Activated T-helper 1 cell treated with anti-CD3 and anti-CD28 coated beads, Interleukin-12 subunit alpha, Interleukin-12 subunit beta, Interleukin-2, Interleukin-4 antibody, amounts not matched to agents 30 ng/mL and 10 ng/mL and 1 ng/mL, durations not matched to agents 14 hours and 24 hours and 36 hours (primary cell): ENCODE data around the gene BHLHE40. TPM values are rescaled to one million over a fixed set of nuclear protein-coding genes. Genes with fewer than 3 reads are reported as not detected.
A peak's percentile ranks its signal among the peaks of the same experiment; 100 is the strongest.

ENCODE experiments used
- DNase-seq: peaks from one replicate; pipeline ENCODE4 v3.0.0; 2021; ENCODE audit warnings: low spot score
- H3K27ac Mint-ChIP-seq: one replicate; pipeline ENCODE4 v1.8.0; 2021; ENCODE audit warnings: mild to moderate bottlenecking, mixed read lengths
- H3K27me3 Mint-ChIP-seq: one replicate; pipeline ENCODE4 v1.8.0; 2022; ENCODE audit warnings: mild to moderate bottlenecking, moderate library complexity, mixed read lengths; ENCODE audit not compliant: insufficient read depth
- H3K36me3 Mint-ChIP-seq: one replicate; pipeline ENCODE4 v1.8.0; 2021; ENCODE audit warnings: low read depth, mixed read lengths
- H3K4me1 Mint-ChIP-seq: one replicate; pipeline ENCODE4 v1.8.0; 2021; ENCODE audit warnings: low read depth, mixed read lengths
- H3K4me3 Mint-ChIP-seq: one replicate; pipeline ENCODE4 v1.8.0; 2021; ENCODE audit warnings: mild to moderate bottlenecking, moderate library complexity, mixed read lengths
- H3K9me3 Mint-ChIP-seq: one replicate; pipeline ENCODE4 v1.8.0; 2021; ENCODE audit warnings: mixed read lengths
- intact Hi-C: fragments of 100-400 bp; cut with micrococcal nuclease; formaldehyde crosslinking; loops from one replicate; pipeline ENCODE4 v1.15.1; 2024
- total RNA-seq: library from RNA; stranded (reverse); gene quantifications from 2 replicates; pipeline ENCODE4 v1.2.3, GENCODE V29; 2022

Gene BHLHE40
- total RNA-seq, 1 donor from 2014 or later: 449 TPM

DNA sequence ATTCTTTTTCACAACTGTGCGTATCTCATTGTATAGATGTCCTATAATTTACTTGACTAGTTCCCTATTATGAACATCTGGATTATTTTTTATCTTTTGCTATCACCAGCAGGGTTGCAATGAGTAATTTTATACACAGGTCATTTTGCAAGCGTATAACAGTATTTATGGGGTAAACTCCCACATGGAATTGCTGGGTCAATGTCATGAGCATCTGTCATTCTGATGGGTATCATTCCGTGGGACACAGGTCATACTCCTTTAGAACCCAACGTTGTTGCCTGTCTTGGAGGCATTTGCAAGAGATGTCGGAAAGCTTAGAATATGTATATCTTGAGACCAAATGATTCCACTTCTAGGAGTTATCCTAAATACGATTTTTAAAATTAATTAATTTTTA, 12.9 kb downstream of the BHLHE40 start:
- no peaks in the 10 kb centered on the region for H3K27me3 Mint-ChIP-seq
- no peak overlapping the region for H3K27ac Mint-ChIP-seq
- no peaks in the 10 kb centered on the region for H3K9me3 Mint-ChIP-seq
- no peak overlapping the region for H3K4me3 Mint-ChIP-seq
- H3K4me1 Mint-ChIP-seq: peaks cover 70% of the 10 kb centered on the region
- no peak for DNase-seq
- H3K36me3 Mint-ChIP-seq: no peaks in the 10 kb centered on the region
- intact Hi-C loops: no loop called here

GRCh38 chr3:4993276-4994143, 14.3 kb downstream of the BHLHE40 start:
- H3K27me3 Mint-ChIP-seq: no peaks in the 10 kb centered on the region
- H3K4me3 Mint-ChIP-seq: no peak overlapping the region
- no peak overlapping the region for H3K27ac Mint-ChIP-seq
- peaks cover 66% of the 10 kb centered on the region for H3K4me1 Mint-ChIP-seq
- no peaks in the 10 kb centered on the region for H3K9me3 Mint-ChIP-seq
- H3K36me3 Mint-ChIP-seq: no peaks in the 10 kb centered on the region
- intact Hi-C loops: loop anchor here (1.0 kb wide), 1 partner anchor 9 kb away; no protein-coding TSS in a partner anchor
- no peak for DNase-seq

- Mint-ChIP-seq H3K27me3 (no peaks in the 10 kb centered on the region), H3K27ac (peak overlapping the region; percentile 63), H3K9me3 (no peaks in the 10 kb centered on the region), H3K36me3 (no peaks in the 10 kb centered on the region), H3K4me1 (peaks cover 63% of the 10 kb centered on the region), H3K4me3 (no peak overlapping the region)
- intact Hi-C loops: loop anchor here (1.0 kb wide), 1 partner anchor 8 kb away; no protein-coding TSS in a partner anchor
- no peak for DNase-seq
Observed at GRCh38 chr3:4994144-4994730, 15.0 kb downstream of the BHLHE40 start.

- DNase-seq: no peak
- Mint-ChIP-seq H3K27me3 (no peaks in the 10 kb centered on the region), H3K4me3 (no peak overlapping the region), H3K4me1 (peaks cover 63% of the 10 kb centered on the region), H3K36me3 (no peaks in the 10 kb centered on the region), H3K9me3 (no peaks in the 10 kb centered on the region), H3K27ac (no peak overlapping the region)
- intact Hi-C loops: loop anchor here (1.0 kb wide), 1 partner anchor 7 kb away; no protein-coding TSS in a partner anchor
Observed at GRCh38 chr3:4994823-4995499, 15.7 kb downstream of the BHLHE40 start.

DNA sequence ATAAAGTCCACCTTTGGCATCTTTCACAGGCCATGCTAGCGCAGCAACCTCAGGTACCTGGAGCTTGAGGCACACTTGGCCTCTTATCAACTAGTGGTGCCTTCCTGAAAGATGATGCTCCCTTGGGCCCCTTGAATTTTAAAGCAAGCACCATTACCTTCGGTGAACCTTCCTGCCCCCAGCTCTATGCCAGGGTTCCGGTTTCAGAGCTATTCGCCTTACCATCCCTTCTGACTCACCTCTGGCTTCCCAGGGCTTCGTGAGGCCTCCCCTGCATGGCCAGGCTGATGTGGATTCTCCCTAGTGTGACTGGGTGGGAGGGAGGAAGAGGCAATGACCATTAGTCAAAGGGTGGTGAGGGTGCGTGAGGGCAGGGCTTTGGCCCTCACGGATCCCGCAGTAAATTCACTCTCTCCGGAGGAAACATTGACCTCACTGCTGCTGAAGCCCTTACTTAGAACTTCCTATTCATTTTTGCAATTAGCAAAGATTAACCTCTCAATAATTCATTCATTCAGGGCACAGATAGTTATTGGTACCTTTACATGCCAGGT, 16.3 kb downstream of the BHLHE40 start:
- peak overlapping the region; percentile 27 for H3K27ac Mint-ChIP-seq
- H3K36me3 Mint-ChIP-seq: no peaks in the 10 kb centered on the region
- peaks cover 63% of the 10 kb centered on the region for H3K4me1 Mint-ChIP-seq
- no peaks in the 10 kb centered on the region for H3K27me3 Mint-ChIP-seq
- H3K9me3 Mint-ChIP-seq: no peaks in the 10 kb centered on the region
- intact Hi-C loops: no loop called here
- no peak for DNase-seq
- H3K4me3 Mint-ChIP-seq: no peak overlapping the region

GRCh38 chr3:4996223-4996765, 17.1 kb downstream of the BHLHE40 start:
- no peak for DNase-seq
- intact Hi-C loops: no loop called here
- H3K4me3 Mint-ChIP-seq: no peak overlapping the region
- no peaks in the 10 kb centered on the region for H3K36me3 Mint-ChIP-seq
- peaks cover 68% of the 10 kb centered on the region for H3K4me1 Mint-ChIP-seq
- peak overlapping the region; percentile 27 for H3K27ac Mint-ChIP-seq
- no peaks in the 10 kb centered on the region for H3K9me3 Mint-ChIP-seq
- no peaks in the 10 kb centered on the region for H3K27me3 Mint-ChIP-seq

- no peak overlapping the region for H3K4me3 Mint-ChIP-seq
- no peak for DNase-seq
- no peaks in the 10 kb centered on the region for H3K27me3 Mint-ChIP-seq
- H3K9me3 Mint-ChIP-seq: no peaks in the 10 kb centered on the region
- peak overlapping the region; percentile 7 for H3K27ac Mint-ChIP-seq
- no peaks in the 10 kb centered on the region for H3K36me3 Mint-ChIP-seq
- H3K4me1 Mint-ChIP-seq: peaks cover 74% of the 10 kb centered on the region
- intact Hi-C loops: no loop called here
Observed at GRCh38 chr3:4996771-4997291, 17.6 kb downstream of the BHLHE40 start.

DNA sequence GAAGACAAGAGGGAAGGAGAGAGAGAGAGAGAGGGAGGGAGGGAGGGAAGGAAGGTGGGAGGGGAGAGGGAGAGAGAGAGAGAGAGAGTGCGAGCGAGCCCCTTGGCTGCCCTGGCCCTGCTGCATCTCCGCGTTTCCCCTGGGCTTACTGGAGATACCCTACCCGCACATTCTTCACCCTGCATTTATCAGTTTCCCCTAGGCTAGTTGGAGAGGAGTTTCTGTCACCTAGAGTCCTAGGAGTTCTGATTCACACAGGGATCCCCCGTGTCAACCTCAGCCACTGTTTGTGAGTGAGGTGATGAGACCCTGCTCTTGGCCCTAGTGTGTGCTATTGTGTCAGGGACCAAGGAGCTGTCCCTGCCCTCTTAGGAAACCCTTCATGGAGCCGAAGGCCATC, 18.7 kb downstream of the BHLHE40 start:
- intact Hi-C loops: no loop called here
- Mint-ChIP-seq H3K36me3 (no peaks in the 10 kb centered on the region), H3K27me3 (no peaks in the 10 kb centered on the region)

GRCh38 chr3:4999531-5000184, 20.4 kb downstream of the BHLHE40 start:
- Mint-ChIP-seq H3K27me3 (no peaks in the 10 kb centered on the region), H3K27ac (peak overlapping the region; percentile 25), H3K36me3 (no peaks in the 10 kb centered on the region), H3K9me3 (no peaks in the 10 kb centered on the region), H3K4me3 (no peak overlapping the region), H3K4me1 (peaks cover 70% of the 10 kb centered on the region)
- DNase-seq: no peak
- intact Hi-C loops: loop anchor here (10.0 kb wide), 2 partner anchors 575 to 615 kb away; no protein-coding TSS in a partner anchor

More for the DNA sequence above, 18.7 kb downstream of the BHLHE40 start:
- Mint-ChIP-seq H3K27ac (no peak overlapping the region), H3K4me3 (no peak overlapping the region), H3K9me3 (no peaks in the 10 kb centered on the region), H3K4me1 (peaks cover 76% of the 10 kb centered on the region)
- DNase-seq: no peak

- DNase-seq: no peak
- H3K27me3 Mint-ChIP-seq: no peaks in the 10 kb centered on the region
- no peak overlapping the region for H3K4me3 Mint-ChIP-seq
- H3K9me3 Mint-ChIP-seq: no peaks in the 10 kb centered on the region
- H3K36me3 Mint-ChIP-seq: peaks cover 3% of the 10 kb centered on the region
- intact Hi-C loops: loop anchor here (10.0 kb wide), 2 partner anchors 576 to 616 kb away; no protein-coding TSS in a partner anchor
- H3K4me1 Mint-ChIP-seq: peaks cover 71% of the 10 kb centered on the region
- H3K27ac Mint-ChIP-seq: peak overlapping the region; percentile 27
Observed at GRCh38 chr3:5001135-5001534, 21.9 kb downstream of the BHLHE40 start.

GRCh38 chr3:5001805-5002173, 22.6 kb downstream of the BHLHE40 start:
- intact Hi-C loops: loop anchor here (1.0 to 10.0 kb wide), 5 partner anchors 7 to 617 kb away; no protein-coding TSS in a partner anchor

More at GRCh38 chr3:5001805-5002173, 22.6 kb downstream of the BHLHE40 start:
- Mint-ChIP-seq H3K27ac (peak overlapping the region; percentile 79), H3K4me3 (peak overlapping the region; percentile 9), H3K27me3 (no peaks in the 10 kb centered on the region), H3K4me1 (peaks cover 72% of the 10 kb centered on the region), H3K36me3 (peaks cover 3% of the 10 kb centered on the region), H3K9me3 (no peaks in the 10 kb centered on the region)
- no peak for DNase-seq
